ENCODE measurements around the gene JARID2.

- TF ChIP-seq CTCF (IDR thresholded peaks at IDR 0.05) (no peak), POLR2AphosphoS5 (IDR thresholded peaks at IDR 0.05) (no peak), POLR2A (IDR thresholded peaks at IDR 0.05) (no peak)
Observed at GRCh38 chr6:15268137-15268908, 22.5 kb downstream of the JARID2 start.

All from breast epithelium (tissue), 3 donors.